Neural cell (in vitro differentiated cells): ENCODE measurements around the gene SAE1. TPM values are rescaled to one million over a fixed set of nuclear protein-coding genes. Genes with fewer than 3 reads are reported as not detected.

Source experiments
- H2AFZ ChIP-seq: fragments of 200-600, 300-800 bp; sonication (generic), shearing (Covaris generic); 2 replicates; pipeline ENCODE4 v1.6.0; 2014; ENCODE audit warnings: low read depth, mild to moderate bottlenecking, antibody characterized with exemption, low read length, moderate library complexity
- H3F3A ChIP-seq: fragments of 200-600 bp; shearing (Covaris generic); 2 replicates; pipeline ENCODE4 v1.6.1; 2016; ENCODE audit warnings: mild to moderate bottlenecking, moderate library complexity, mixed read lengths, antibody characterized with exemption, low read length; ENCODE audit not compliant: insufficient read depth, poor library complexity, severe bottlenecking
- H3K27ac ChIP-seq: fragments of 200-600, 300-800 bp; sonication (generic), shearing (Covaris generic); 2 replicates; pipeline ENCODE4 v1.5.1; 2014; ENCODE audit warnings: mild to moderate bottlenecking, low read length, moderate library complexity
- H3K27me3 ChIP-seq: fragments of 300-800, 200-600 bp; sonication (generic), shearing (Covaris generic); 2 replicates; pipeline ENCODE4 v1.6.0; 2014; ENCODE audit warnings: mild to moderate bottlenecking, low read depth, low read length, moderate library complexity; ENCODE audit not compliant: insufficient read depth
- H3K36me3 ChIP-seq: fragments of 300-800, 200-600 bp; sonication (generic), shearing (Covaris generic); 2 replicates; pipeline ENCODE4 v1.5.1; 2014; ENCODE audit warnings: mild to moderate bottlenecking, antibody characterized with exemption, low read length, moderate library complexity; ENCODE audit not compliant: insufficient read depth
- H3K4me2 ChIP-seq: fragments of 300-800, 200-600 bp; sonication (generic), shearing (Covaris generic); 2 replicates; pipeline ENCODE4 v1.6.0; 2014; ENCODE audit warnings: mild to moderate bottlenecking, low read length
- H3K4me3 ChIP-seq: fragments of 300-800, 200-600 bp; sonication (generic), shearing (Covaris generic); 2 replicates; pipeline ENCODE4 v1.5.1; 2014; ENCODE audit warnings: mild to moderate bottlenecking, low read length, moderate library complexity
- H3K79me2 ChIP-seq: fragments of 200-600 bp; shearing (Covaris generic); replicated peaks from 2 replicates; pipeline ENCODE4 v1.6.0; 2014; ENCODE audit warnings: mild to moderate bottlenecking, low read length, moderate library complexity; ENCODE audit not compliant: insufficient read depth
- H3K9ac ChIP-seq: fragments of 300-800, 200-600 bp; sonication (generic), shearing (Covaris generic); 2 replicates; pipeline ENCODE4 v1.6.1; 2016; ENCODE audit warnings: mild to moderate bottlenecking, low read length, mixed read lengths
- H3K9me2 ChIP-seq: fragments of 200-600 bp; shearing (Covaris generic); 2 replicates; pipeline ENCODE4 v1.6.1; 2016; ENCODE audit warnings: mild to moderate bottlenecking, low read length, mixed read lengths; ENCODE audit not compliant: insufficient read depth
- H3K9me3 ChIP-seq: fragments of 200-600, 300-800 bp; sonication (generic), shearing (Covaris generic); 2 replicates; pipeline ENCODE4 v1.6.1; 2016; ENCODE audit warnings: mild to moderate bottlenecking, mixed run types, low read length, moderate library complexity, mixed read lengths
- H4K20me1 ChIP-seq: fragments of 200-600 bp; shearing (Covaris generic); 2 replicates; pipeline ENCODE4 v1.6.1; 2016; ENCODE audit warnings: mild to moderate bottlenecking, mixed run types; ENCODE audit not compliant: insufficient read depth
- CTCF ChIP-seq: fragments of 450-650 bp; IDR thresholded peaks from 2 replicates; pipeline ENCODE4 v1.5.1; 2014; ENCODE audit warnings: antibody characterized with exemption, mild to moderate bottlenecking, moderate library complexity; ENCODE audit not compliant: poor library complexity, severe bottlenecking
- EP300 ChIP-seq: fragments of 450-650 bp; conservative IDR thresholded peaks from 2 replicates; pipeline ENCODE4 v1.6.1; 2014; ENCODE audit warnings: antibody characterized with exemption, mild to moderate bottlenecking, moderate library complexity; ENCODE audit not compliant: poor library complexity, severe bottlenecking
- EZH2 ChIP-seq: fragments of 200-600, 300-800 bp; shearing (Covaris generic), sonication (generic); IDR thresholded peaks from 2 replicates; pipeline ENCODE4 v1.6.1; 2014; ENCODE audit warnings: antibody characterized with exemption, low read length, borderline replicate concordance, mild to moderate bottlenecking; ENCODE audit not compliant: insufficient read depth, poor library complexity, severe bottlenecking
- MXI1 ChIP-seq: fragments of 450-650 bp; conservative IDR thresholded peaks from 2 replicates; pipeline ENCODE4 v1.6.1; 2014; ENCODE audit warnings: antibody characterized with exemption, mild to moderate bottlenecking; ENCODE audit not compliant: poor library complexity, severe bottlenecking
- POLR2AphosphoS5 ChIP-seq: IDR thresholded peaks from 2 replicates; pipeline ENCODE4 v1.6.1; 2012
- RAD21 ChIP-seq: fragments of 450-650 bp; conservative IDR thresholded peaks from 2 replicates; pipeline ENCODE4 v1.6.1; 2014; ENCODE audit warnings: antibody characterized with exemption, mild to moderate bottlenecking, moderate library complexity
- REST ChIP-seq: IDR thresholded peaks from 2 replicates; pipeline ENCODE4 v1.6.1; 2012; ENCODE audit warnings: borderline replicate concordance
- SMC3 ChIP-seq: fragments of 450-650 bp; conservative IDR thresholded peaks from 2 replicates; pipeline ENCODE4 v1.6.1; 2014; ENCODE audit warnings: antibody characterized with exemption, mild to moderate bottlenecking, moderate library complexity; ENCODE audit not compliant: poor library complexity
- TAF1 ChIP-seq: IDR thresholded peaks from 2 replicates; pipeline ENCODE4 v1.6.1; 2012; ENCODE audit warnings: low read depth
- polyA plus RNA-seq: library from polyadenylated mRNA; depleted of rRNA; stranded (reverse); fragments of >200 nt; gene quantifications from 2 replicates; pipeline ENCODE4 v1.2.3, GENCODE V29; 2014

The SAE1 gene
- polyA plus RNA-seq, 1 donor from 2014 or later: 178 TPM

- Histone ChIP-seq H3K4me3 (no peak overlapping the region), H3K27me3 (no peaks in the 10 kb centered on the region), H4K20me1 (no peaks in the 10 kb centered on the region), H3K79me2 (no peaks in the 10 kb centered on the region), H3F3A (no peaks in the 10 kb centered on the region), H3K4me2 (no peak overlapping the region), H3K9ac (no peak overlapping the region), H3K27ac (no peak overlapping the region), H3K9me2 (no peaks in the 10 kb centered on the region), H2AFZ (no peak overlapping the region), H3K36me3 (no peaks in the 10 kb centered on the region), H3K9me3 (no peaks in the 10 kb centered on the region)
- TF ChIP-seq TAF1 (no peak), CTCF (no peak), RAD21 (no peak), MXI1 (no peak), POLR2AphosphoS5 (no peak), REST (no peak), SMC3 (no peak), EP300 (no peak), EZH2 (no peak)
Measured at GRCh38 chr19:47123406-47123805, 7.2 kb upstream of the SAE1 start.

- Histone ChIP-seq H2AFZ (no peak overlapping the region), H3K9me3 (no peaks in the 10 kb centered on the region), H3K9me2 (no peaks in the 10 kb centered on the region), H4K20me1 (no peaks in the 10 kb centered on the region), H3K9ac (no peak overlapping the region), H3K27ac (peak overlapping the region; percentile 1), H3K4me2 (no peak overlapping the region), H3K27me3 (no peaks in the 10 kb centered on the region), H3K4me3 (no peak overlapping the region), H3F3A (no peaks in the 10 kb centered on the region), H3K36me3 (no peaks in the 10 kb centered on the region), H3K79me2 (no peaks in the 10 kb centered on the region)
- TF ChIP-seq SMC3 (peak; percentile 77), RAD21 (peak; percentile 82), CTCF (peak; percentile 84), TAF1 (no peak), REST (no peak)
Measured at GRCh38 chr19:47124937-47125668, 5.5 kb upstream of the SAE1 start.
